ENCODE data around the gene CKLF.

The CKLF gene

DNA sequence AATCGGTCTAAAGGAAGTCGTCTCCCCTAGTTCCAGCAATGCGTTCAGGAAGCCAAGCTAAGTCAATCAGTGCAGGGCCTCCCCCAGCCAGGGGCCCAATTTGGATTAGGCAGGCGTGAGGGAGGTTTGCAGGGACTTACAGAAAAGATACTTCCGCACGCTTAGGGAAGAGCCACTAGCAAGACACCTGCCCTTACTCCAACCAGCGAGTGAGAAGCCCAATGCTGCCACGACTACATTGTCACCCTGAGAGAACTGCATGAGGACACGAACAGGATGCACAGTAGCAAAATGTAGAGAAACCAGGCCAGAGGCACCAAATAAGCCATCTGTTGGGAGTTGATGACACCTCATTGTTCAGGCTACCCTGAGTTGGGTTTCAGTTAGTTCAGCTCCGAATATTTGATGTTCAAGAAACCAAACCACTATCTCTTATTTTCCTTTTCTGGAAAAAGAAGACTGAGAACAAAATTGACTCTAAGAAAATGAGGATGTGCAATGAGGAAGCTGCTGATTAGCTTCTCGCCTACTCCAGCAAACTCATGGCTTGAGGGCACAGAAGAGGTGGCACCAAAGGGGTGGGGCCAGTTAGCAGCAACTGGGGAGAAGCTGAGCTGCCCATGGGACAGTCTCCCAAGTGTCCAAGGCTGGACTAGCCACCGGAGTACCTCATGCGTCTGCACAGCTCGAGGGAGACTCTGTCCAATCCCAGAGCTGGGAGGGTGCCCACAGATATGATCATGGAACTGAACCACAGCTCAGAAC, 31.8 kb upstream of the CKLF start:
- no peak for DNase-seq (ENCODE audit: low read depth)

GRCh38 chr16:66521252-66521713, 31.1 kb upstream of the CKLF start:
- Histone ChIP-seq H3K36me3 (ENCODE audit: control insufficient read depth, insufficient read depth, low read length, severe bottlenecking) (peaks cover 27% of the 10 kb centered on the region), H3K9ac (ENCODE audit: low read length) (no peak overlapping the region), H3K4me3 (ENCODE audit: low read length) (no peak overlapping the region), H3K4me1 (ENCODE audit: control insufficient read depth, insufficient read depth, low read length) (peaks cover 34% of the 10 kb centered on the region), H3K9me3 (ENCODE audit: control insufficient read depth, low read length) (no peaks in the 10 kb centered on the region), H3K27me3 (replicated peaks; ENCODE audit: control insufficient read depth, insufficient read depth, low read length) (no peaks in the 10 kb centered on the region)
- DNase-seq (ENCODE audit: low read depth), result no peak

More for the DNA sequence above, 31.8 kb upstream of the CKLF start:
- Histone ChIP-seq H3K4me3 (ENCODE audit: low read length) (no peak overlapping the region), H3K27me3 (replicated peaks; ENCODE audit: control insufficient read depth, insufficient read depth, low read length) (no peaks in the 10 kb centered on the region), H3K9ac (ENCODE audit: low read length) (no peak overlapping the region), H3K4me1 (ENCODE audit: control insufficient read depth, insufficient read depth, low read length) (peaks cover 40% of the 10 kb centered on the region), H3K9me3 (ENCODE audit: control insufficient read depth, low read length) (no peaks in the 10 kb centered on the region), H3K36me3 (ENCODE audit: control insufficient read depth, insufficient read depth, low read length, severe bottlenecking) (peaks cover 20% of the 10 kb centered on the region)

GRCh38 chr16:66521951-66522771, 30.2 kb upstream of the CKLF start:
- Histone ChIP-seq H3K4me1 (ENCODE audit: control insufficient read depth, insufficient read depth, low read length) (peaks cover 31% of the 10 kb centered on the region), H3K9me3 (ENCODE audit: control insufficient read depth, low read length) (no peaks in the 10 kb centered on the region), H3K9ac (ENCODE audit: low read length) (no peak overlapping the region), H3K4me3 (ENCODE audit: low read length) (no peak overlapping the region), H3K36me3 (ENCODE audit: control insufficient read depth, insufficient read depth, low read length, severe bottlenecking) (peaks cover 35% of the 10 kb centered on the region), H3K27me3 (replicated peaks; ENCODE audit: control insufficient read depth, insufficient read depth, low read length) (no peaks in the 10 kb centered on the region)
- peak; percentile 37 for DNase-seq (ENCODE audit: low read depth)

DNA sequence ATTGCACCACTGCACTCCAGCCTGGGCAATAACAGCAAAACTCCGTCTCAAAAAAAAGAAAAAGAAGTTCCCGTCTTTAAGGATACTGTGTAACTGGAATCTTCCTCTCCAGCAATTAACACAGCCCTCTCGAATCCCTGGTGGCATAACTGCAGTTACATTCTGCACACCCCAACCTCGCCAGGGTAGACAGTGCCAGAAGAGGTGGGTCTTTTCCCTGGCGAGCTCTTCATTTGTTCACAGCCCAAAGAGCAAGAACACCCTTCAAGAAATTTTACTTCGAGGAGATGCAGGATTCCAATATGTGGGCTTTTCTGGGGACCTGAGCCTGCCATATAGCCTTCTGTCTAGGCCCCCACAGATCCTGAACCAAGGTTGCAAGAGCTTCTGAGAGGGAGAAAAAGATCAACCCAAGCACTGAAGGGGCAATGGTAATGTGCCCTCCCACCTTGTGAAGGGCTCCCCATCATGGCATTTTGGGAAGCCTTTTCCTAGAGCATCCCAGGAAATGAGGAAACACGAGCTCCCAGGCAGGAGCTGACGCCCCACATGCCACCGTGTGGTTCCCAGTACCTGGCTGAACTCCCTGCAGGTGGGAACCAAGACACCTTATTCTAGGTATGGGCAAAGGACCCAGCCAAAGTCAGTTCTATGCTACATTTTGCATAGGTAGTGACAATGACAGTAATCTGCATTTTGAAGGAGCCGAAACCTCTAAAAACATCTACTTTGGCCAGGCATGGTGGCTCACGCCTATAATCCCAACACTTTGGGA, 29.4 kb upstream of the CKLF start:
- Histone ChIP-seq H3K4me3 (ENCODE audit: low read length) (no peak overlapping the region), H3K36me3 (ENCODE audit: control insufficient read depth, insufficient read depth, low read length, severe bottlenecking) (peaks cover 43% of the 10 kb centered on the region), H3K27me3 (replicated peaks; ENCODE audit: control insufficient read depth, insufficient read depth, low read length) (no peaks in the 10 kb centered on the region), H3K4me1 (ENCODE audit: control insufficient read depth, insufficient read depth, low read length) (peaks cover 23% of the 10 kb centered on the region), H3K9me3 (ENCODE audit: control insufficient read depth, low read length) (no peaks in the 10 kb centered on the region), H3K9ac (ENCODE audit: low read length) (no peak overlapping the region)
- no peak for DNase-seq (ENCODE audit: low read depth)

GRCh38 chr16:66523861-66524354, 28.5 kb upstream of the CKLF start:
- no peak overlapping the region for H3K9ac ChIP-seq (ENCODE audit: low read length)
- no peak for DNase-seq (ENCODE audit: low read depth)

DNA sequence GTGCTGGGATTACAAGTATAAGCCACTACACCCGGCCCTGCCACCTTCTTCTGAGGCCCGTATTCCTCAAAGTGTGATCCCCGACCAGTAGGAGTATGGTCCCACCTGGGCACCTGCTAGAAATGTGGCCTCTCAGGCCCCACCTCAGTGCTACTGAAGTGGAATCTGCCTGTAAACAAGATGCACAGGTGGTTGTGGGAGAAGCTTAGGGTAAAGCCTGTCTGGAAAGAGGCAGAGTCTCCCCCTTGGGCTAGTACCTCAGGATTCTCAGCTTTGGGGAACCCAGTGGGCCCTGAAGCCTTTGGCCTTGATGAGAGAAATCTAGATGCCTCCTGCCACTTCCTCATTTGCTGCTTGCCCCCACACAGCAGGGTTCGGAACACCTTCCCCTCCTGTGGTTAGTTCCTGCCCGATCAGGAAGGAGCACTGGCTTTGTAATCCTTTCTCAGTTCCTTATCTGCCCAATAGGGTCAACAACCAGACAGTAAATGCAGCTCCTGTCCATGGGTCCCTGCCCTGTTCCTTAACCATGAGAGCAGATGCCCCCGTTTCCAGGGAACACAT, 27.7 kb upstream of the CKLF start:
- Histone ChIP-seq H3K27me3 (replicated peaks; ENCODE audit: control insufficient read depth, insufficient read depth, low read length) (no peaks in the 10 kb centered on the region), H3K9ac (ENCODE audit: low read length) (no peak overlapping the region), H3K4me1 (ENCODE audit: control insufficient read depth, insufficient read depth, low read length) (peaks cover 20% of the 10 kb centered on the region), H3K4me3 (ENCODE audit: low read length) (no peak overlapping the region), H3K36me3 (ENCODE audit: control insufficient read depth, insufficient read depth, low read length, severe bottlenecking) (peaks cover 57% of the 10 kb centered on the region), H3K9me3 (ENCODE audit: control insufficient read depth, low read length) (no peaks in the 10 kb centered on the region)
- no peak for DNase-seq (ENCODE audit: low read depth)

More at GRCh38 chr16:66523861-66524354, 28.5 kb upstream of the CKLF start:
- H3K27me3 ChIP-seq (replicated peaks; ENCODE audit: control insufficient read depth, insufficient read depth, low read length), result no peaks in the 10 kb centered on the region
- peaks cover 20% of the 10 kb centered on the region for H3K4me1 ChIP-seq (ENCODE audit: control insufficient read depth, insufficient read depth, low read length)
- no peak overlapping the region for H3K4me3 ChIP-seq (ENCODE audit: low read length)
- peaks cover 52% of the 10 kb centered on the region for H3K36me3 ChIP-seq (ENCODE audit: control insufficient read depth, insufficient read depth, low read length, severe bottlenecking)
- no peaks in the 10 kb centered on the region for H3K9me3 ChIP-seq (ENCODE audit: control insufficient read depth, low read length)

DNA sequence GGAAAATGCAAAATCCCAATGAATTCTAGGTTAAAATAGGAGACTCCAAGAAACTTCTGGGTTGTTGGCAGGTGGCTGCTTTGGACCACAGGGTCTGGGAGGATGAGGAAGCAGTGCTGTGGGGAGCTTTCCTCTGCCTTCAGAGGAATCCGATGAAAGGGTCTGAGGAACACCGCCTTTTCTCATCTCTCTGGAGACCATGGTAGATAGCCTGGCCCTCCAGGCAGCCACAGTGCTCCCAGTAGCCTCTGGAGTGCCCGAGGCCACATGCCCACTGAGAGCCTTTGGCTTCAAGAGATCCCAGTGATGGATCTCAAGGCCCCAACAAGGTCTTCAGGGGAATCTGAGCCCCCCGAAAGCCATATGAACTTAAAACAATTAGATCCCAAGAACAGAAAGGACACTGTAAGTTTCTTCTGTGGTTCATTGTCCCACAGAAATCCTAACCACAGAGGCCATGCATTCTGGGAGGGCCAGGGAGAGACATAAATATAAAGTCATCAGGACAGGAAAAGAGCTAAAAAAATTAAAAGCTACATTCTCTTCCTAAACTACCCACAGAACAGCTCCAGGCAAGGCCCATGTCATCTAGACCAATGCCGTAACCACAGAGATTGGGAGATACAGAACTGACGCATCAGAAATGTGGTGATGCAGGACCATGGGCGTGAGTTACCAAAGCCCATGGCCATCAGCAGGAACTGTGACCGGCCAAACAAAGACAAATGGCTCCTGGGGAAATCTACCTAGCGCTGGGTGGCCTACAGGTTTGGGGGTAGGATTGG, 26.8 kb upstream of the CKLF start:
- Histone ChIP-seq H3K4me1 (ENCODE audit: control insufficient read depth, insufficient read depth, low read length) (peaks cover 20% of the 10 kb centered on the region), H3K9ac (ENCODE audit: low read length) (no peak overlapping the region), H3K4me3 (ENCODE audit: low read length) (no peak overlapping the region), H3K9me3 (ENCODE audit: control insufficient read depth, low read length) (no peaks in the 10 kb centered on the region), H3K27me3 (replicated peaks; ENCODE audit: control insufficient read depth, insufficient read depth, low read length) (no peaks in the 10 kb centered on the region), H3K36me3 (ENCODE audit: control insufficient read depth, insufficient read depth, low read length, severe bottlenecking) (peaks cover 58% of the 10 kb centered on the region)
- peak; percentile 50 for DNase-seq (ENCODE audit: low read depth)

- no peaks in the 10 kb centered on the region for H3K27me3 ChIP-seq (replicated peaks; ENCODE audit: control insufficient read depth, insufficient read depth, low read length)
- peaks cover 4% of the 10 kb centered on the region for H3K4me1 ChIP-seq (ENCODE audit: control insufficient read depth, insufficient read depth, low read length)
- no peaks in the 10 kb centered on the region for H3K9me3 ChIP-seq (ENCODE audit: control insufficient read depth, low read length)
- no peak overlapping the region for H3K9ac ChIP-seq (ENCODE audit: low read length)
- H3K36me3 ChIP-seq (ENCODE audit: control insufficient read depth, insufficient read depth, low read length, severe bottlenecking), result peaks cover 67% of the 10 kb centered on the region
- DNase-seq (ENCODE audit: low read depth), result no peak
- H3K4me3 ChIP-seq (ENCODE audit: low read length), result no peak overlapping the region
Measured at GRCh38 chr16:66528294-66528693, 24.1 kb upstream of the CKLF start.

DNA sequence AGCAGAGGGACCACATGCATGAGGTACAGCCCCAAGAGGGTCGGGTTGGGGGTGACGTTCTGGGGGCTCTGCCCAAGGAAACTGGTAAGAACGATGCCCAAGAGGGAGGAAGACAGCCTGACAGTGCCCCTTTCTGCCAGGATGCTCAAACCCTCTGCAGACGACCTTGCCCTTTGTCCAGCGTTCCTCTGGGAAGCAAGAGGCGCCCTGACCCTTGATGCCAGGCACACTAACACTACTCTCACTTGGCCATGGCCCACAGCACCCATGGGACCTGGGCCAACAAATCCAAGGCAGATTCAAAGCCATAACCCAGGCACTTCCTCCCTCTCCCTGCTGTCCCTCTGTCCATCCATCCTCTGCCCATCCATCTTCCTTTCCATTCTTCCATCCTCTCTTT, 22.9 kb upstream of the CKLF start:
- Histone ChIP-seq H3K9ac (ENCODE audit: low read length) (no peak overlapping the region), H3K9me3 (ENCODE audit: control insufficient read depth, low read length) (no peaks in the 10 kb centered on the region), H3K36me3 (ENCODE audit: control insufficient read depth, insufficient read depth, low read length, severe bottlenecking) (peaks cover 67% of the 10 kb centered on the region), H3K27me3 (replicated peaks; ENCODE audit: control insufficient read depth, insufficient read depth, low read length) (no peaks in the 10 kb centered on the region), H3K4me1 (ENCODE audit: control insufficient read depth, insufficient read depth, low read length) (peaks cover 10% of the 10 kb centered on the region), H3K4me3 (ENCODE audit: low read length) (no peak overlapping the region)
- DNase-seq (ENCODE audit: low read depth), result no peak

DNA sequence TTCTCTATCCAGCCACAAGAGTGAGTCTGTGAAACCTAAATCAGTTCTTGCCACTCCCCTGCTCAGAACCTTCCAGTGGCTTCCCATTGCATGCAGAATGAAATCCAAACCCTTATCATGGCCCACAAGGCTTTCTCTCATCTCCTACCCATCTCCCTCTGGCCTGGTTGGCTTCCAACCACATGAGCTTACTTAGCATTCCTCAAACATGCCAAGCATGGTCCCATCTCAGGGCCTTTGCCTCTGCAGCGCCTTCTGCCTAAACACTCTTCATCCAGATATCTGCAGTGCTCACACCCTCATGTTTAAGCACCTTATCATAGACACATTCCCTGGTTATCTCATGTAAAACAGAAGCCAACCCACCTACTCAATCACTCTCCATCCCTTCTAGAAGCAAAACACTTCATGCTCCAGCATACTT, 18.0 kb upstream of the CKLF start:
- Histone ChIP-seq H3K9ac (ENCODE audit: low read length) (no peak overlapping the region), H3K36me3 (ENCODE audit: control insufficient read depth, insufficient read depth, low read length, severe bottlenecking) (peaks cover 68% of the 10 kb centered on the region), H3K4me3 (ENCODE audit: low read length) (no peak overlapping the region), H3K9me3 (ENCODE audit: control insufficient read depth, low read length) (no peaks in the 10 kb centered on the region), H3K4me1 (ENCODE audit: control insufficient read depth, insufficient read depth, low read length) (peaks cover 8% of the 10 kb centered on the region), H3K27me3 (replicated peaks; ENCODE audit: control insufficient read depth, insufficient read depth, low read length) (no peaks in the 10 kb centered on the region)
- DNase-seq (ENCODE audit: low read depth), result no peak

Measured in adipocyte (in vitro differentiated cells).